GM18499 (cell line): ENCODE data around the gene TBC1D28.
"Not testable (repeated sequence)": the region's sequence is repeated elsewhere in the genome, so short reads cannot be mapped to it uniquely, and the experiment has no call there.

Experiments
- ATAC-seq: cut with Tn5 transposase; IDR thresholded peaks from one replicate; pipeline ENCODE4 v1.9.1; 2021; ENCODE audit warnings: moderate number of reproducible peaks; ENCODE audit not compliant: insufficient read depth, unreplicated experiment

TBC1D28 gene

GRCh38 chr17:18644291-18644690, at the start of gene TBC1D28:
Gene TBC1D28, minus strand, starts transcription at chr17:18644391. Its CDS starts 3,039 bp downstream, at chr17:18641352.
- not testable (repeated sequence) for ATAC-seq

GRCh38 chr17:18682668-18683067, 38.5 kb upstream of the TBC1D28 start:
- ATAC-seq = not testable (repeated sequence)

DNA sequence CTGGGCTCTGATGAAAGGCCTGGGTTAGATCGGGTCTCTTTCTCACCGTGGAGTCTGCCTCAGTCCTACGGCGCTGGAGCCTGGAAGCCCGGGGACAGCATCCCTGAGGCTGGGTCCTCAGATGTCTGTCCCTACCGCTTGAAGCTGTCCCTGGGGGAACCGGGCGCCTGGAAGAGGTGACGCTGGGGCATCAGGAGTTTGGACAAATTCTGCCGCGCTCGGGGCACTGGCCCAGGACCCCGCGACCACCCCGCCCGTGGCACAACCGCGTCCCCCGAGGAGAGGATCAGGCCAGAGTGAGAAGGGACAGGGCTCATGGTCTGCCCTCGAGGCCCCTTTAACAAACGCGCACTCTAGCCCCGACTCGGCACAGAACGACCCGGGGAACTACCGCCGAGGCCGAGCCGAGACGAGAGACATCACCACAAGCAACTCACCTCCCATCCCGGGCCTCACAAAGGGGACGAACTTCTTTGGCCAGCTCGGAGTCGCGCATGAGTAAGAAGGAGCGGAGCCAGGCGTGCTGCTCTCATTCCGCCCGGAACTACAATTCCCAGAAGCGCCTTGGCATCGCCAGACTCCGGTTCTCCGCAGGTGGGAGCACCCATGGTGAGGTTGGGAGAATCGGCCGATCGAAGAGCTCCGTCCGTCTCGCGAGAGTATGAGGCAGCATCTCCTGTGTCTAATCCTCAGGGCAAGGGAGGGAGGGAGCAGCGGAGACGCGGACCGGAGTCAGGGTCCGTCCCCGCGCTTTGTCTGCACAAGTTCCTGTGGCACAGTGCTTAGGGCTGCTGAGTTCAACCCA, 37.8 kb upstream of the TBC1D28 start, which contains the start of gene FOXO3B:
TSS of gene FOXO3B (minus strand) at position 548 of the 805 bp plus-strand sequence. CDS start 663 bp downstream, outside the sequence.
- ATAC-seq = peak; percentile 74

- ATAC-seq = not testable (repeated sequence)
Measured at GRCh38 chr17:18677381-18677780, 33.2 kb upstream of the TBC1D28 start.

DNA sequence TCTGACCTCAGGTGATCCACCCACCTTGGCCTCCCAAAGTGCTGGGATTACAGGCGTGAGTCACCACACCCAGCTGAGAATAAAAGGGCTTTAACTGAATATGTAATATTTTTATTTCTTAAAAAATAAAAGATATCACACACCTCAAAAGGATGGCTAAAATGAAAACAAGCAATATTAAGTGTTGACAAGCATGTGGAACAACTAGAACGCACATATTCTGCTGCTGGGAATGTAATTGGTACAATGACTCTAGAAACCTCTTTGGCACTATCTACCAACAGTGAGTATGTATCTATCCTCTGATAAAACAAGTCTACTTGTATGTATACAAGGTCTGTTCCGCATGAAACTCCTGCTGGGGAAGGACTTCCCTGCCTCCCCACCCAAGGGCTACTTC, 32.7 kb upstream of the TBC1D28 start:
- ATAC-seq = not testable (repeated sequence)

DNA sequence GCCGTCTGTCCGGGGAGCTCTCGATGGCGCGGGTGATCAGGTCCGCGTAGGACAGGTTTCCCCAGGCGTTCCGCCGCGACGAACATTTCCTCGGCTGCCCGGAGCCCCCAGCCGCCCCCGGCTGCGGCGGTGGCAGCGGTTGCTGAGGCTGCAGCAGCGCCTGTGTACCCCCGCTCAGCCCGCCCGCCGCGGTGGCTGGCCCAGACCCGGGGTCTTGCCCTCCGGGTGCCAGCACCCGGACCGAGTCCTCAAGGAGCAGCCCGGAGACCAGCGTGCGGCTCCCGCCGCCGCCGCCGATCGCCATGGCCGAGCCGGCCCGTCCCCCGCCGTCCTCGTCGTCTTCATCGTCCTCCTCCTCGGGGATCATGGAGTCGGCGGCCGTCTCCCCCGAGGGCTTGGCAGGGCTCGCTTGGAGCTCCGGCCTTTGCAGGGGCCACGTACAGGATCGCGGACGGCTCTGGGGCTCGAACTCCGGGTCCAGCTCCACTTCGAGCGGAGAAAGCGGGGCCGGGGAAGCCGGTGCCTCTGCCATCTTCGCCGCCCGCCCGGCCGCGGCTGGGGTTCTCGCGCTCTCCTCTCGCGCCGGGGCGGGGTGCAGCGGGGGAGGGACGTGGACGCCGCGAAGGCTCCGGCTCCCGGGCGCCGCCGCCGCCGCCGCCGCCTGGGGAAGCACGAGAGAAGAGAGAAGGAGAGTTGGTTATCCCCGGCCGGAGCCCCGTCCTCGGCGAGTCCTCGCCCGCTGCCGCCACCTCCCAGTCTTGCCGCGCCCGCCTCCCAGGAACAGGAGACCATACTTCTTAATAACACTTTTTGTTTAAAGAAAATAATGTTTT, 28.4 kb upstream of the TBC1D28 start:
- not testable (repeated sequence) for ATAC-seq

GRCh38 chr17:18668625-18669024, 24.4 kb upstream of the TBC1D28 start:
- ATAC-seq = not testable (repeated sequence)

- not testable (repeated sequence) for ATAC-seq
Measured at GRCh38 chr17:18667535-18667934, 23.3 kb upstream of the TBC1D28 start.

- not testable (repeated sequence) for ATAC-seq
Measured at GRCh38 chr17:18666326-18666725, 22.1 kb upstream of the TBC1D28 start.

DNA sequence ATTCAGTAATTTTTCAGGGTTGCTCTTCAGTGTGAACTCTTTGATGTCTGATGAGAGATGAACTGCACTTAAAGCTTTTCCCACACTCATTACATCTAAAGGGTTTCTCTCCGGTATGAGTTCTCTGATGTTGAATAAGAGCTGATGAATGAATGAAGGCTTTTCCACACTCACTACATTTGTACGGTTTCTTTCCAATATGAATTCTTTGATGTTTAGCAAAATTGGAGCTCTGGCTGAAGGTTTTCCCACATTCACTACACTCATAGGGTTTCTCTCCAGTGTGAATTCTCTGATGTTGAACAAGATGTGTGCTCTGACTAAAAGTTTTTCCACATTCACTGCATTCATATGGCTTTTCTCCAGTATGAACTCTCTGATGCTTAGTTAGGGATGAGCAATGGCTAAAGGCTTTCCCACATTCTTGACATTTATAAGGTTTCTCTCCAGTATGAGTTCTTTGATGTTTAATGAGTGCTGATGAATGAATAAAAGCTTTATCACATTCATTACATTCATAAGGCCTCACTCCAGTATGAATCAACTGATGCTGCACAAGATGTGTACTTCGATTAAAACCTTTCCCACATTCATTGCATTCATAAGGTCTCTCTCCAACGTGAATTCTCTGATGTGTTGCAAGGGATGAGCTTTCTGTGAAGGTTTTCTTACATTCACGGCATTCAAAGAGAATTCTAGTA, 17.9 kb upstream of the TBC1D28 start:
- not testable (repeated sequence) for ATAC-seq

DNA sequence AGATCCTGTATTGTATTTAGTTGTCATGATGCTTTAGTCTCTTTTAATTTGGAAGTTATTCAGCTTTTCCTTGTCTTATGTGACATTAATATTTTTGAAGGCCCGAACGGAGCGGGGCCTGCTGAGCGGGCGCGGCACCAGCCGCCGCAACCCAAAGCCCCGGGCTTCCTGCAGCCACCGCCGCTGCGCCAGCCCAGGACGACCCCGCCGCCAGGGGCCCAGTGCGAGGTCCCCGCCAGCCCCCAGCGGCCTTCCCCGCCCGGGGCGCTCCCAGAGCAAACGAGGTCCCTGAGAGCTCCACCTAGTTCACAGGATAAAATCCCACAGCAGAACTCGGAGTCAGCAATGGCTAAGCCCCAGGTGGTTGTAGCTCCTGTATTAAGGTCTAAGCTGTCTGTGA, 5.9 kb upstream of the TBC1D28 start:
- ATAC-seq = not testable (repeated sequence)

DNA sequence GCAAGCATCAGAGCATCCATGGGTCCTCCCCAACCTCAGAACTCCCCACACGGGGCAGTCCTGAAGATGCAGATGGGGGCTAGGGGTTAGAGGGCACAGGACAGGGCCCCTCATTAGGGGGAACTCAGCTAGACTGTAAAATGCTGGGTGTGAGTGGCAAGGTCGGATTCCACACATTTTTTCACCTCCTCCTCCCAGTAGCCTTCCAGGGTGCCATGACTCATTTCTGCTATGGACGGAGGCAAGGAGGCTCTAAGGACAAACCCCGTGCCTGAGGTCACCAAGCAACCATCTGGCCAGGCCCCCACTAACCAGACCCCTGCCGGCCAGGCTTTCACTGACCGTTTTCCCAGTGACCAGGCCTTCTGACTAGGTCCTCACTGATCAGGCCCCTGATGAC, 1.1 kb downstream of the TBC1D28 start:
- ATAC-seq = not testable (repeated sequence)

GRCh38 chr17:18638357-18638756, 5.8 kb downstream of the TBC1D28 start:
- not testable (repeated sequence) for ATAC-seq

DNA sequence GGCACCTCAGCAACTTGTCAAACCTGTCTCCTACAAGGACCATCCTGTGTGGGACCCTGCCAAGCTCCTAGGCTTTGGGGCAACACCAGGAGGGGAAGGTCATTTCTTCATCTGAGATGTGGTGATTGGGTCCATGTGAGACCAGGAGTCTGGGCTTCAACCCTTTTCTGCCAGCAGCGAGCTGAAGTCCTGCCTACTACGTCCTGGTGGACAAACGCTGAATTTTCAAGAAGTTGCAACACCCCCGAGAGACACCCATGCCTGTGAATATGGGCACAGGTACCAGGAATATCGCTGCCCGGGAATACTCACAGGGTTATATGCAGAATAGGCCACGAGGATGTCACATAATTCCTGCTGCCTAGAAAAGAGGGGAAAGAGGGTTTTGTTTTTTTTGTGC, 8.0 kb downstream of the TBC1D28 start:
- ATAC-seq = not testable (repeated sequence)

DNA sequence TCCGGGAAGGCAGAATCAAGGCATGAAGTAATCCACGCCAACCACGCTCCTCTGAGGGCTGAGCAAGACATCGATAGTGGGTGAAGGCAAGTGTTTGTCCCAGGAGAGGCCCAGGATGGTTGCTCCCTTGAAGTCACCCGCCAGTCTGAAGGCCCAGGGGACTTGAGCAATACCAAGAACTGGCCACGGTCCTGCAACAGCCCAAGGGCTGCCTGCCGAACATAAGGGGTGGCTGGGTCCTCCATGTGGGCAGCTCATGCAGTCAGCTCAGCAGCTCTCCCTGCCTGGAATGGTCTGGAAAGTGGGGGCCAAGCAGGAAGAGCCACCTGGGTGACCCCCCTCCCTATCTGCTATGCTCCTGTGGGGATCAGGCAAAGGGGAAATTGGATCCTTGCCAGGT, 8.4 kb downstream of the TBC1D28 start:
- not testable (repeated sequence) for ATAC-seq

GRCh38 chr17:18634550-18635263, 9.5 kb downstream of the TBC1D28 start:
- not testable (repeated sequence) for ATAC-seq

GRCh38 chr17:18626152-18626870, 17.9 kb downstream of the TBC1D28 start:
- no peak for ATAC-seq

- not testable (repeated sequence) for ATAC-seq
Measured at GRCh38 chr17:18625509-18626104, 18.6 kb downstream of the TBC1D28 start.
